ENCODE data around the gene EXOC8. TPM values are rescaled to one million over a fixed set of nuclear protein-coding genes. Genes with fewer than 3 reads are reported as not detected.

EXOC8 gene
- total RNA-seq, 1 donor from 2014 or later = 24.9 TPM

GRCh38 chr1:231301990-231302389 is 35.7 kb downstream of the EXOC8 start:
- ChIA-PET POLR2A (no interaction called here), CTCF (no interaction called here)
- H3K4me3 Mint-ChIP-seq = no peak overlapping the region
- ATAC-seq (ENCODE audit: low read depth) = no peak
- intact Hi-C loops (cut with micrococcal nuclease) = no loop called here
- no peak for DNase-seq
- no peaks in the 10 kb centered on the region for H3K4me1 Mint-ChIP-seq
- no peak overlapping the region for H3K27ac Mint-ChIP-seq
- H3K27me3 Mint-ChIP-seq = no peaks in the 10 kb centered on the region
- H3K9me3 Mint-ChIP-seq = no peaks in the 10 kb centered on the region
- TF ChIP-seq CTCF (IDR thresholded peaks at IDR 0.05) = no peak
- no peaks in the 10 kb centered on the region for H3K36me3 Mint-ChIP-seq (ENCODE audit: low read depth)

GRCh38 chr1:231295938-231296337 is 41.7 kb downstream of the EXOC8 start:
- TF ChIP-seq CTCF (IDR thresholded peaks at IDR 0.05) = no peak
- CTCF ChIA-PET = no interaction called here
- H3K4me1 Mint-ChIP-seq = no peaks in the 10 kb centered on the region
- POLR2A ChIA-PET = no interaction called here
- intact Hi-C loops (cut with micrococcal nuclease) = no loop called here
- no peaks in the 10 kb centered on the region for H3K27me3 Mint-ChIP-seq
- no peak for ATAC-seq (ENCODE audit: low read depth)
- DNase-seq = no peak
- no peak overlapping the region for H3K4me3 Mint-ChIP-seq
- H3K9me3 Mint-ChIP-seq = no peaks in the 10 kb centered on the region
- H3K36me3 Mint-ChIP-seq (ENCODE audit: low read depth) = no peaks in the 10 kb centered on the region
- H3K27ac Mint-ChIP-seq = no peak overlapping the region

DNA sequence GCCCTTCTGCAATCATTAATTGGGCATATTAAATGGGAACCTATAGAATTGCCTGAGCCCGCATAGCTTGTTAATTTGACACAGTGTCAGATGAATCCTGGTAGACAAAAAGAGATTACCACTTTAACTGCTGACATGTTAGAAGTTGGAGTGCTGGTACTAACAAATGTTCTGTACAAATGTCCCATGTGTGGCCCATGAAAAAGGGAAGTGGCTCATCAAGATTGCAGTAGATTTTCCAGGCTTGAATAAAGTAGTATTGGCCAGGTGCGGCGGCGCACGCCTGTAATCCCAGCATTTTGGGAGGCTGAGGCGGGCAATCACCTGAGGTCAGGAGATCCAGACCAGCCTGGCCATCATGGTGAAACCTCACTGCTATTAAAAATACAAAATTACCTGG is 51.0 kb downstream of the EXOC8 start:
- no peaks in the 10 kb centered on the region for H3K27me3 Mint-ChIP-seq
- H3K4me1 Mint-ChIP-seq = no peaks in the 10 kb centered on the region
- H3K4me3 Mint-ChIP-seq = no peak overlapping the region
- ATAC-seq (ENCODE audit: low read depth) (no peak), DNase-seq (no peak)
- H3K27ac Mint-ChIP-seq = no peak overlapping the region
- no peaks in the 10 kb centered on the region for H3K36me3 Mint-ChIP-seq (ENCODE audit: low read depth)
- intact Hi-C loops (cut with micrococcal nuclease) = no loop called here
- CTCF ChIA-PET = no interaction called here
- no peaks in the 10 kb centered on the region for H3K9me3 Mint-ChIP-seq
- POLR2A ChIA-PET = no interaction called here
- no peak for TF ChIP-seq CTCF (IDR thresholded peaks at IDR 0.05)

- H3K4me1 Mint-ChIP-seq = no peaks in the 10 kb centered on the region
- H3K4me3 Mint-ChIP-seq = no peak overlapping the region
- no peak overlapping the region for H3K27ac Mint-ChIP-seq
- TF ChIP-seq CTCF (IDR thresholded peaks at IDR 0.05) = no peak
- H3K27me3 Mint-ChIP-seq = no peaks in the 10 kb centered on the region
- intact Hi-C loops (cut with micrococcal nuclease) = no loop called here
- ChIA-PET POLR2A (interaction anchor here (0.6 kb wide), 1 partner anchor 1383 kb away, joined by 4 read pairs; no protein-coding TSS in a partner anchor), CTCF (no interaction called here)
- ATAC-seq (ENCODE audit: low read depth) (no peak), DNase-seq (no peak)
- no peaks in the 10 kb centered on the region for H3K9me3 Mint-ChIP-seq
- peaks cover 1% of the 10 kb centered on the region for H3K36me3 Mint-ChIP-seq (ENCODE audit: low read depth)
Observed at GRCh38 chr1:231284441-231284840, 53.2 kb downstream of the EXOC8 start.

Other genes with a start within 250 kb of the EXOC8 start
- not detected in 2 replicates for gene TRIM67, start 175.8 kb downstream of the EXOC8 start, total RNA-seq
- gene GNPAT, start 96.6 kb downstream of the EXOC8 start, total RNA-seq = 45.7 and 47.4 TPM in 2 replicates
- 14.2 and 18.9 TPM in 2 replicates for gene SPRTN, start 441 bp upstream of the EXOC8 start, total RNA-seq
- gene EGLN1, start 84.4 kb upstream of the EXOC8 start, total RNA-seq = 10.7 and 15.6 TPM in 2 replicates
- gene TSNAX, start 190.8 kb upstream of the EXOC8 start, total RNA-seq = 30.0 and 38.7 TPM in 2 replicates